GM19463 (cell line): ENCODE data around the gene RAET1G.
"Not testable (repeated sequence)": the region's sequence is repeated elsewhere in the genome, so short reads cannot be mapped to it uniquely, and the experiment has no call there.

Experiments used
- ATAC-seq: cut with Tn5 transposase; IDR thresholded peaks from one replicate; pipeline ENCODE4 v1.9.1; 2021; ENCODE audit warnings: mild to moderate bottlenecking, moderate library complexity; ENCODE audit not compliant: unreplicated experiment

Gene RAET1G

DNA sequence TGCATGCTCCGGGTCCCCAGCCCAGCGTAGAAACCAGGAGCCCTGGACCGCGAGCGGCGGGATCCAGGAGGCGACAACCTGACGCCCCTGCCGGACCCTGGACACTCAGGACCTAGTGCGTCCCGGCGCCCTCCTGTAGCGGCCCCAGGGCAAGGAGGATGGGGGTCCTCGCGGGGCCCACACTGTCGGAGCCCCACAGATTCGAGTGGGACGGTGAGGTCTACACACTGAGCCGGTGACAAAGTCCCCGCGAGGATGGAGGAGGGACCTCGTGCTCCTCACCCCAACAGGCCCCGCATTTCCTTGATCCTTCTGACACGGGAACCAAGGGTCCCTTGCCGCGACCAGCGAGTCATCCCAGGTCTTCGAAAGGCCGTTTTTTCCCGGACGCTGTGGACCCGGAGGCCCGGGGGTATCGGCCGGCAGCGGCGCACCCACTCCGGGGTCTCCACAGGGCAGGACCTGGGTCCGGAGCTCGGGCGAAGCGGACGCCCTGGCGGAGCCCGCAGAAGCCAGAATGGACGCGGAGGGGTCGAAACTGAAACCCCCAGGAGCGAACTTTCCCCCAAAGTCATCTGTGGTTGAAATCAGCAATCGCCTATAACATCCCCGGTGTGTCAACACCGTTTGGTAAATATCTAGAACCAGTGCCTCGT is 31.5 kb upstream of the RAET1G start:
- ATAC-seq, result not testable (repeated sequence)

- ATAC-seq, result not testable (repeated sequence)
These were observed 31.0 kb upstream of the RAET1G start for GRCh38 chr6:149953934-149954327.

- ATAC-seq, result not testable (repeated sequence)
These were observed 30.5 kb upstream of the RAET1G start for GRCh38 chr6:149953390-149953789.

GRCh38 chr6:149951626-149952025 is 28.7 kb upstream of the RAET1G start:
- ATAC-seq, result no peak

GRCh38 chr6:149951096-149951495 is 28.2 kb upstream of the RAET1G start:
- no peak for ATAC-seq

- ATAC-seq, result no peak
These were observed 27.5 kb upstream of the RAET1G start for GRCh38 chr6:149950423-149950822.

DNA sequence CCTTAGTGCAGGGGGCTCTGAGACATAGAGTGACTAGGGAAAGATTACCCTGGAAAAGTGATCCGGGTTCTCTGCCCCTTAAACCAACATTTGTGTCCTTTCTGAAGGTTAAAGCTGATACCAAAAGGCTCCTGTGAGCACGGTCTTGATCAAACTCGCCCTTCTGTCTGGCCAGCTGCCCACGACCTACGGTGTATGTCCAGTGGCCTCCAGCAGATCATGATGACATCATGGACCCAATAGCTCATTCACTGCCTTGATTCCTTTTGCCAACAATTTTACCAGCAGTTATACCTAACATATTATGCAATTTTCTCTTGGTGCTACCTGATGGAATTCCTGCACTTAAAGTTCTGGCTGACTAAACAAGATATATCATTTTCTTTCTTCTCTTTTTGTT is 25.7 kb upstream of the RAET1G start:
- ATAC-seq, result no peak

GRCh38 chr6:149948011-149948410 is 25.1 kb upstream of the RAET1G start:
- no peak for ATAC-seq

- not testable (repeated sequence) for ATAC-seq
These were observed 24.6 kb upstream of the RAET1G start for GRCh38 chr6:149947533-149947932.

DNA sequence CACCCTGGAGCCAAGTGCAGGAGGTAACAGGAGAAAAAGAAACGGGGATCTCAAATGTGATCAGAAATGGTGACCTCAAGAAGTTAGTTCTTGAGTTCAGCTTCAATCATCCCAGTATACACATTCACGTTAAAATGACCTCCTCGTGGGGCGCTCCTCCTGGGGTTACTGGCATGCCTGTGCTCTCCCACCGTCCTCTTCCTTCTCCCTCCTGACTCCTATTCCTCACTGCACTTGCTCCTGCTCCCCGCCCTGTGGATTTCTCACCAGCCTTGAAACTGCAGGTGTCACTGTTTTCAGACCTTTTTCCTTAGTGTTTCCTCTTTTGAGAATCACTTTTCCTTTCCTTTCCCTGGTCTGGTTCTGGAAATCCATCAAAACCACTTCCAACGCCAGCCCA is 23.7 kb upstream of the RAET1G start:
- not testable (repeated sequence) for ATAC-seq

- ATAC-seq, result not testable (repeated sequence)
These were observed 22.4 kb upstream of the RAET1G start for GRCh38 chr6:149945276-149945675.

- ATAC-seq, result not testable (repeated sequence)
These were observed 20.4 kb upstream of the RAET1G start for GRCh38 chr6:149943321-149943720.

- no peak for ATAC-seq
These were observed 19.5 kb upstream of the RAET1G start for GRCh38 chr6:149942461-149942829.

DNA sequence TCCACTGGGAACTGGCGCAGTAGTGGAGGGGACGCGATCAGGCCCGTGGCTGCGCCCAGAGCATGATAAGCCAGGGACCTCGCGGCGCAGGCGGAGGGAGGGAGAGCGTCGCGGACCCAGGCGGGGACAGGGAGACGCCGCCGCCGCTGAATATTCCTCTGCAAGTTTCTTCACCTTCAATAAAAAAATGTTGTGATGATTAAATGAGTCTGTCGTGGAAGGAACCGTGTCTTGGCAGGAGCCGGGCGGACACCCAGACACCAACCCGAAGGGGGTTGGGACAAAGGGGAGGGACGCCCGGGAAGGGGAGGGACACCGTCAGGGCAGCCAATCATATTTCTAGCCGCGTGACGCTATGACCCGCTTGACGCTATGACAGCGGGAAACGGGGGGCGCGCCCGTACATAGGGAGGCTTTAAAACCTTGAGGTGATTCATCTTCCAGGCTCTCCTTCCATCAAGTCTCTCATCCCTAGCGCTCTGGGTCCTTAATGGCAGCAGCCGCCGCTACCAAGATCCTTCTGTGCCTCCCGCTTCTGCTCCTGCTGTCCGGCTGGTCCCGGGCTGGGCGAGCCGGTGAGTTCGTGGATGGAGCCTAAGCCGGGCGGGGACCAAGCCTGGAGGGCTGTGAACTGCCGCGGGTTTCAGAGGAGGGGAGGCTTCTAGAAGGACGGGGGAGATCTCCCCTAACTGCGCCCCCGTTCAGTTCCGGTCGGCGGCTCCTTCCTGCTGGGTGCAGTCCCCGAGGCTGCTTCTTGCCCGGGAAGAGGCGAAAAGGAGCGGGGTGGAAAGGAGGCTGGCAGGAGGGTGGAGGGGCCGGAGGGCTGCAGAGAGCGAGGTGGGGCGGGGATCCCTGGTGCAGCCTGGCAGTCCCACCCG is 18.9 kb upstream of the RAET1G start, which contains the start of gene ULBP2:
ULBP2 (plus strand) TSS at position 432 of the 878 bp plus-strand sequence; CDS start at position 491, 59 bp downstream.
- no peak for ATAC-seq

GRCh38 chr6:149940672-149940982 is 17.7 kb upstream of the RAET1G start:
- no peak for ATAC-seq

DNA sequence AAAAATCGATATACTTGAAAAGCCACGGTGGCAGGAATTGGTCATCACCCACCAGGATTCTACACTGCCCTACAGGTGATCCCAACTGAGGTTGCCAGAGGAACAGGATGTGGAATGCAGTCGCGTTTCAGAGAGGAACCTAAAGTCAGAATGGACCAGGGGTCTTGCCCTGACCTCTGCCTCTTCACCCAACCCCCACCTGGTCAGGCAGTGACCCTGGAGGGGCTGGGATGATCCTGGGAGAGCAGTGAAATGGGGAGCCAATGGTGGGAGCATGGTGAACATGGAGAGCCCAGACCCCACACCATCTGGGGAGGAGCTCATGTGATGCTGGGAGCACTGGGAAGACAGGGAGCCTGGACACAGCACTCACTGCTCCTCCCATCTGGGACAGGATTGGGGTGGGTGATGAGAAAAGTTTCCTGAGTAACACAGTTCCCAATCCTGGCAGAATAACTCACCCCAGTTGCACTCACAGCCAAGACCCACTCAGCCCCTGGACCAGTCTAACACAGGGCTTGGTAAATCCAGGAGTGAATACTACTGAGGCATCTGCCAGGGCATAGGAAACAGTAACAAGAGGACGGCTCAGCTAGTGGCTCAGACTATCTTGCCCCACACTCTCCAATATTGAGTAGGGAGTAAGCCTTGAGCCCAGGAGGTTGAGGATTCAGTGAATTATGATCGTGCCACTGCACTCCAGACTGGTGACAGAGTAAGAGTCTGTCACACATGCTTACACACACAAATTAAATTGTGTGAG is 17.2 kb upstream of the RAET1G start:
- ATAC-seq, result no peak

DNA sequence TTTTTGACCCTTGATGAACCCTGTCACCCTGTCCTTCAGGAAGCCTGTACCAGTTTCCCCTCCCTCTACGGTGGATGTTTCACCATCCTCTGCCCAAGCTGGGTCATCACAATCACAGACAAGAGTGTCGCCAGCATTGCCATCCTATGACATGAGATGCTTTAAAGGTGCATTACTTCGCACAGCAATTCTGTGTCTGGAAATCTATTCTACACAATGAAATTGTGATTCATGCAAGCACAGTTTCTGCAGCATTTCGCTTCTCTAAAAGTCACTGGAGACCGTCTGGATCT is 16.4 kb upstream of the RAET1G start:
- ATAC-seq, result no peak

DNA sequence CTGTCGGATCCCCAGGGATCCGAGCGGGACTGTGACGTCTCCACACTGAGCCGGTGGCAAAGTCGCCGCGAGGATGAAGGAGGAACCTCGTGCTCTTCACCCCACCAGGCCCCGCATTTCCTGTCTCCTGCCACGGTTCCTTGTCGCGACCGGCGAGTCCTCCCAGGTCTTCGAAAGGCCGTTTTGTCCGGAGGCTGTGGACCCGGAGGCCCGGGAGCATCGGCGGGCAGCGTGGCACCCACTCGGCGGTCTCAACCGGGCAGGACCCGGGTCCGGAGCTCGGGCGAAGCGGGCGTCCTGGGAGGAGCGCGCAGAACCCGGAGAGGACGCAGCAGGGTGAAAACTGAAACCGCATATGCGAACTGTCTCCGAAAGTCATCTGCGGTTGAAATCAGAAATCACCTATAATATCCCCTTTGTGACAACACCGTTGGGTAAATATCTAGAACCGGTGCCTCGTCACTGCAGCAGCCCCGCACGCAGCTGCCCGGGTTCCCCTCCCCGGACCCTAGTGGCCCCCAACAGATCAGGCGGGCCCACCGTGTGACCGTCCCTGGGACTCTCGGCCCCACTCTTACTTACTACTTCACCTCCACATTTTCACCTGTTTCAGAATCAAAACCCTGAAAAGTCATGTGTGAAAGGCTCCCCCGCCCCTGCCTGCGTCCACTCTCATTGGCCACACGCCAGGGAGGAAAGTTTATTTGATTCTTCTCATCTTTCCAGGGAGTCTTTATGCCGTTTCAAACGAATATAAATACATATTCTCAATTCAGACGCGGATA is 15.8 kb upstream of the RAET1G start:
- peak; percentile 76 for ATAC-seq

GRCh38 chr6:149938013-149938570 is 15.2 kb upstream of the RAET1G start:
- ATAC-seq, result not testable (repeated sequence)

DNA sequence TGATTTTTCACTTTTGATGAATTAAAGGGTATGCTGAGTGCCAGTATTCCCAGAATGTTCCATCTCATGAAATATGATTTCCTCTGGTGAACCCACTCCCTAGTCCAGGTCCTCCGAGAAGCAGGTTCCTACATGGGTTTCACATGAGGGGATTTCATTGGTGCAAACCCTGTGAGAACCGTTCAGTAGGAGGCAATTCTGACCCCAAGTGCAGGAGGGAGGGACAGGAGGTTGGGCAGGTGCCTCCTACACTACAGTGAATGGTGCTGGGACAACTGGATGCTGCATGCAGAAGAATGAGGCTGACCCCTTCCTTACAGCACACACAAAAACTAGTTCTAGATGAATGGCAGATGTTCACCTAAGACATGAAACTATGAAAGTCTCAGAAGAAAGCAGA is 13.8 kb upstream of the RAET1G start:
- ATAC-seq, result no peak

DNA sequence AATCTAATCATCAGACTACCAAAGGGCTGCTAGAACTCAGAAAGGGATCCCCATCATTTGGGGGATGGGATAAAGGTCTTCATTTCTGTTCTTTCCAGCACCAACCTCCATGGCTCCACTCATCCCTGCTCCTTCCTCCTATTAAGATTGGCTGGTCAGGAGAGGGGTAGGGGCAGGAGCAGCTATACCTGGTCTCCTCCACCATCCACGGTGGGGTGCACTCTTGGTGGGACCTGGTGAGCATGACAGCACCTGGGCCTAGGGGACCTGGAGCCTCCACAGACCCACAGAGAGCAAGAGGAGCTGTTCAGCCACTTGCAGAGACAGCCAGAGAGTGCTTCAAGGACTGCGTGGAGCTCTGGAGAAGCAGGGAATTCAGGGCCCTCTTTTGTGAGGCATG is 12.7 kb upstream of the RAET1G start:
- no peak for ATAC-seq
